ENCODE results near the gene KRTAP2-3. TPM values are rescaled to one million over a fixed set of nuclear protein-coding genes. Genes with fewer than 3 reads are reported as not detected.
"Not testable (repeated sequence)": the region's sequence is repeated elsewhere in the genome, so short reads cannot be mapped to it uniquely, and the experiment has no call there.

The KRTAP2-3 gene, protein sequence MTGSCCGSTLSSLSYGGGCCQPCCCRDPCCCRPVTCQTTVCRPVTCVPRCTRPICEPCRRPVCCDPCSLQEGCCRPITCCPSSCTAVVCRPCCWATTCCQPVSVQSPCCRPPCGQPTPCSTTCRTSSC
- total RNA-seq = not detected

DNA sequence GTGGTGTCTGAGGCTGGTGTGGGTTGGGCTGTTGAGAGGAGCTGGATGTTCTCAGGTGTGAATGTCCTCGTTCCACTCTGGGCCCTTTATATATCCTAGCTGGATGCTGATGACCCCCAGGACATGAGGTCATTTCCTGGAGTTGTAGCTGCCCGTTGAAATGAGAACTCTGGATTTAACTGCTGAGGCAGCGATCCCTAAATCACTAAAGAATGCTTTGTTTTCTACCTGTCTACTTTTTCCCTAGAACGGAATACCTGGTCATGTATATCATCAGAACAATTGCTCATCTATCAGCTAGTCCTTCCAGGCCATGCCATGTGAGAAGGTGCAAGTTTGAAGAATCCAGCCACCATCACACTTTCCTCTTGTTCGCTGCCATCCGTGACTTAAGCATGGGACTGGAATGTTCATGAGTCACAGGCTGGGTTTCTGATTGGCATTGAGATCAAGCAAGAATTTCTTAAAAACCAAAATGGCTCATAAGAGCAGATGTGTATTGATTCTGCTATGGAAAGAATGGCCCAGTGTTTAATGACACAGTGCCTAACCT is at the start of gene KRTAP2-3:
Gene KRTAP2-3, minus strand, starts transcription at position 63 of the 553 bp plus-strand sequence. CDS start 64 bp downstream, outside the sequence.
- FAIRE-seq = no peak
- no peak for DNase-seq (ENCODE audit: low spot score in 2 of 2)

DNA sequence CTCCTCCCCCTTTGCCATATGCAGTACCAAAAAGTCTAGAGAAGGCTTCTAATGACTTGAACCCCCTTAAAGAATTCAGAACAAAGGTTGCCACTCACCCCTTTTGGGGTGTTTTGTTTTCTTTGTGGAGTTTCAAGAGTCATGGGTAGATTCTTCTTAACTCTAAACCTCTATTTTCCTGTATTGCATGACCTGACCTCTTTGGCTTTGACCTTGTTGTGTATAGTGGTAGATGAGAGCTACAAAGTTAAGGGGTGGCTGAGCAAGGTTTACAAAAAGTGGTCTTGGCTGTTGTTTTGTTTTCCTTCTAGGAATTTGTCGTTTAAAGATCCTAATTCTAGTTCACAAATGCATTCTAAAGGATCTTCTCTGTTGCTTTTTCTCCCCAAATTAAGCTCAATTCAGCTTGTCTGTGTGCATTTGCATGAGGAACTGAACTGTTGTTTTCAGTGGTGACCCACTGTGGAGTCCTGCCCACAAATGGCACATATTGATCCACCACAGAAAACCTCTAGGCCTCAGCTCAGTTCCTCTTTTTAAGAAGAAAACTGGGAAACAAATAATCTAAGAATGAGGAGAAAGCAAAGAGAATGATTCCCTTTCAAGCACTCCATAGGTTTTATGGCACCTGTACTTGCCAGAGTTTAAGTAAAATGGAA is 48.9 kb upstream of the KRTAP2-3 start:
- not testable (repeated sequence) for FAIRE-seq; DNase-seq (ENCODE audit: low spot score in 2 of 2)

DNA sequence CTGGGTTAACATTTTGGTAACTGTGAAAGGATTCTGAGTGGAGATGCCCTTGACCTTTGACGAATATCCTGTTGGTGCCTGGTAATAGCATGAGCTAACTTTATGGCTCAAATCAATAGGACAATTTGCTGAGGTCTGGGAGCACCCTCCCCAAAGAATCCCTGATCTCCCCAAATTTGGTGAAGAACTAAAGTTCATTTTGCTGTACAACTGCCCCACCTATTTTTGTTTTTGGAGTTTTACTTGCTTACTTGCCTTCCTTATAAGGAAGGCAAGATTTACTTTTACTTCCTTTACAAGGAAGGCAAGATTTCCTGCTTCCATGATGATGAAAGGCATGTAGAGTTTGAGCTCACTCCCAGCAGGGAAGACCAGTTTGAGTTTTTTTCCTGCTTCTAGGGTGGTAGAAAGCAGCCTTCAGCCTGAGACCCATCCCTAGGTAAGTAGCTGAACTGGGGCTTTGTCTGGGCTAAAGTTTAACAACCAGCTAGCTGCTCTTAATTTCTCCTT is 48.1 kb upstream of the KRTAP2-3 start:
- DNase-seq (ENCODE audit: low spot score in 2 of 2) = no peak
- no peak for FAIRE-seq

DNA sequence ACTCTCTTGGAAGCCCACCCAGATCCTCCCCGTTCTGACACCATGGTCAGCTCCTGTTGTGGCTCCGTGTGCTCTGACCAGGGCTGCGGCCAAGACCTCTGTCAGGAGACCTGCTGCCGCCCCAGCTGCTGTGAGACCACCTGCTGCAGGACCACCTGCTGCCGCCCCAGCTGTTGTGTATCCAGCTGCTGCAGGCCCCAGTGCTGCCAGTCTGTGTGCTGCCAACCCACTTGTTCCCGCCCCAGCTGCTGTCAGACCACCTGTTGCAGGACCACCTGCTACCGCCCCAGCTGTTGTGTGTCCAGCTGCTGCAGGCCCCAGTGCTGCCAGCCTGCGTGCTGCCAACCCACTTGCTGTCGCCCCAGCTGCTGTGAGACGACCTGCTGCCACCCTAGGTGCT is 45.4 kb upstream of the KRTAP2-3 start, which contains the start of gene KRTAP4-9:
Gene KRTAP4-9, plus strand, starts transcription at position 43 of the 400 bp plus-strand sequence. Its CDS starts 0 bp downstream, at position 43.
- not testable (repeated sequence) for DNase-seq (ENCODE audit: low spot score in 2 of 2); FAIRE-seq

DNA sequence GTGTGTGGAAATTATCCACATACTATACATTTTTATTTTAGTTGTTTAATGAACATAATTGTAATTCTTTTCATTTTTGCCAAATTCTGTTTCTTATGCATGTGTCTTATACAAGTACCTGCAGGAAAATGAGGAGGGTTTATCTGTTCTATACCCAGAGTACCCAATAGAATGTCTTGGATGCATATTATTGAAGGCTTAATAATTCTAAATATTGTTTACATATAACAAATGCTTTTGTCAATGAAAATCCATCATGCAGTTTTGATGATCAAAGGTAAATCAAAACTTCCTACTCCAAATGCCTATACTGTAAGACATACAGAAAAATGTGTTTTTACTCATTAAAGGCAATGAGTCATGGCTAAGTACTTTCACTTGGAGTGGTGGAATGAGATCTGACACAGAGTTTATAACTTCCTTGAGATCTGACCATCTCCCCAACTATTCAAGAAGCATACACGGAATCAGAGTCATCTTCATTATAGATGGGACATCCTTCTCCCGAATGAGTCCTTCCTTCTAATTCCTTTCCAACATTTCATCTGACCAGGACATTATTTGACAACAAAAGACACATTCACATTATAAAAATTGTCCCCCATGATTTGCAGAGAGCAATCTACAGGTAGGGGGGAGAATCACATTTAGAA is 44.6 kb upstream of the KRTAP2-3 start:
- FAIRE-seq; DNase-seq (ENCODE audit: low spot score in 2 of 2): not testable (repeated sequence)

DNA sequence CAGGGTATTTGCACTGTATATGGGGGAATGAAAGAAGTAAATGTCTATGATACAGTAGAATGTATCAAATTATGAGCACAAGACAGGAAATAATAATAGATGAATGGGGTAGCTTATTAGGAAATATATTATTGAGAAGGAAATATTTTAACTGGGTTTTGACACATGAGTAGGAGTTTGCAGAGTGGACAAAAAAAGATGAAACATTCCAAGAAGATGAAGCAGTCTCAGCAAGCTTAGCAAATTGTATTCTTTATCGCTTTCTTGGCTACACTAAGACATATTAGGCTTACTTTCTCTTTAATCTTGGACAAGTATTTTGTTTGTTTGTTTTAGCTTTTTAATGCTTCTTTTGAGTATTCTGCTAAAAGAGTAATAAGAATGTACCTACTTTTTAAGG is 44.0 kb upstream of the KRTAP2-3 start:
- FAIRE-seq (no peak), DNase-seq (ENCODE audit: low spot score in 2 of 2) (no peak)

DNA sequence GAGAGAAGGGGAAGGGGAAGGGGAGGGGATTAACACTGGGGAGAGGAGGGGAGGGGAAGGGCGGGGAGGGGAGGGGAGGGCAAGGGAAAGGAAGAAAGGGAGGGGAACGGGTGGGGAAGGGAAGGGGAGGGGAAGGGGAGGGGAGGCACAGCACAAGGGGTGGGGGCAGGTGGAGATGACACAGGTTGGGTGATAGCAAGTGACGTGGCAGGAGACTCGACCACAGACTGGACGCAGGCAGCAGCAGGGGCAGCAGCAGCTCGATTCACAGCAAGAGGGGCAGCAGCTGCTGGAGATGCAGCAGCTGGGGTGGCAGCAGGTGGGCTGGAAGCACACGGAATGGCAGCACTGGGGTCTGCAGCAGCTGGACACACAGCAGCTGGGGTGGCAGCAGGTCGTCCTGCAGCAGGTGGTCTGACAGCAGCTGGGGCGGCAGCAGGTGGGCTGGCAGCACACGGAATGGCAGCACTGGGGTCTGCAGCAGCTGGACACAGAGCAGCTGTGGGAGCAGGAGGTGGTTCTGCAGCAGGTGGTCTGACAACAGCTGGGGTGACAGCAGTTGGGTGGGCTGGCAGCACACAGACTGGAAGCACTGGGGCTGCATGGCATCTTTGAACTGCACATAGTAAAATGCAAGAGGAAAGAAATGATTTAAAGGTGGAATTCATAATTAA is 41.8 kb upstream of the KRTAP2-3 start, which contains the start of gene KRTAP4-16:
Gene KRTAP4-16, minus strand, starts transcription at position 624 of the 674 bp plus-strand sequence. Its CDS starts 0 bp downstream, at position 624.
- DNase-seq (ENCODE audit: low spot score in 2 of 2) (no peak), FAIRE-seq (no peak)

DNA sequence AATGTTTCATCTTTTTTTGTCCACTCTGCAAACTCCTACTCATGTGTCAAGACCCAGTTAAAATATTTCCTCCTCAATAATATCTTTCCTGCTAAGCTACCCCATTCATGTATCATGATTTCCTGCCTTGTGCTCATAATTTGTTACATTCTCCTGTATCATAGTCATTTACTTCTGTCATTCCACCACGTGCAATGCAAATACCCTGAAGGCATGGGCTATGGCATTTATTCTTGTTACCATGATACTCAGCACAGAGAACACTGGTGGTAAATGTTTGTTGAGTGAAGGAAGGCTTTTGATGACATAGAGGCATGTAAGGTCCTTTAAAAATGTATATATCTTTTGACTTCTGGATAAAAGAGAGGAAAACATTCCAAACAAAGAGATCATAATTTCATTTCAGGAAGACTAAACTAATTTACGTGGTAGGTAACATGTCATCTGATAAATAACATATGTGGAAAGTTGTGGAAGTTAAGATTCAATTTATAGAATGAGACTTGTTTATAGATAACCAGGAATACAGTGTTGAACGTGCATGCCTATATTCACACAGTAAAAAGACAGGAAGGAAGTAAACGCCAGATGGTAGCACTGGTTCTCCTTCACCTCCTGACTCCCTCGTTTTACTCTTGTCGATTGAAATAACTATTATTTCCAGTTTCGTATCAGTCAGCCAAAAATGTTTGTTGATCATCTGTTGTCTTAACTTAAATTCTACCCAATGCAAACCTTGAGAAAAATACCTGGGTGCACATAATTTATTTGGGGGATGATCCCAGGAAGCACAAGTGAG is 40.0 kb upstream of the KRTAP2-3 start:
- not testable (repeated sequence) for FAIRE-seq; DNase-seq (ENCODE audit: low spot score in 2 of 2)

DNA sequence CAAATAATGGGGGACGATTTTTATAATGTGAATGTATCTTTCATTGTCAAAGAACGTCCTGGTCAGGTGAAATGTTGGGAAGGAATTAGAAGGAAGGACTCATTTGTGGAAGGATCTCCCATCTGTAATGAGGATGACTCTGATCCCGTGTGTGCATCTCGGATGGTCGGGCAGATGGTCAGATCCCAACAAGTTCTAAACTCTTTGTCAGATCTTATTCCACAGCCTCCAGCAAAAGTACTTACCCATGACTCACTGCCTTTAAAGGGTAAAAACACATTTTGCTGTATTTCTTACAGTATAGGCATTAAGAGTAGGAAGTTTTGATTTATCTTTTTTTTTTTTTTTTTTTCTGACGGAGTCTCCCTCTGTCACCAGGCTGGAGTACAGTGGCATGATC is 38.6 kb upstream of the KRTAP2-3 start:
- FAIRE-seq (no peak), DNase-seq (ENCODE audit: low spot score in 2 of 2) (no peak)

DNA sequence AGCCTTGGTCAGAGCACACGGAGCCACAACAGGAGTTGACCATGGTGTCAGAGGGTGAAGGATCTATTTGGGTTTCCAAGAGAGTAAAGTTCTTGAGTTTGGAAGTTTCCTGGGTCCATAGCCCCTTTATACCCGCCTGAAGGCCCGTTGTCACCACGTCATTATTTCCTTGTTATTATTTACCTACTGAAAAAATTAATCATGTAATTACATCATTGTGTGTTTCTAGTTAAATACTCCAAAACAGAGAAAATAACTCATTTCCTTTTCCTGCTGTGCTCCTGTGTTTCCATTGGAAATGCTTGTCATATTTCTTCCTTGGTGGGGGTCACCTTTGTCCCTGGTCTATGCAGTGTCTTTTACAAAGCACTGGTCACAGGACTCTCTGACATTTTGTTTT is 38.1 kb upstream of the KRTAP2-3 start, which contains the start of gene KRTAP4-8:
Gene KRTAP4-8, minus strand, starts transcription at position 101 of the 400 bp plus-strand sequence. Its CDS starts 58 bp downstream, at position 43.
- no peak for FAIRE-seq
- DNase-seq (ENCODE audit: low spot score in 2 of 2) = no peak

DNA sequence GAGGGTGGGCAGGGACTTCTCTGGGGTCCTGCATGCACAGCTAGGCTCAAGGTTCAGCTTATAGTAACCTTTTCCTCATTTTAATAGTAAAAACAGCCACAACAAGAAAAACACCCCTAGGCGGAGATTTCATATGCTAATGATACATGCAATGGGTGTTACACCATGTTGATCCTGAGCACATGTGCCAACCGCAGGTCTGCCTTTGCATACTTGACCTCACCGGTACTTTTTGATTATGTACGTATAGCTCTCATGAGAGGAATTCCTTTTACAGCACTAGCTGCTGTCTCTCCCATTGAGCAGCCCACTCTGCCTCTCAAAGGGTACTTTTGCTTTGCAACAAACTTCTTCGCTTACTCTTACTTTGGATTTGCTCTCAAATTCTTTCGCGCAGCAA is 36.1 kb upstream of the KRTAP2-3 start:
- DNase-seq (ENCODE audit: low spot score in 2 of 2) (no peak), FAIRE-seq (no peak)

DNA sequence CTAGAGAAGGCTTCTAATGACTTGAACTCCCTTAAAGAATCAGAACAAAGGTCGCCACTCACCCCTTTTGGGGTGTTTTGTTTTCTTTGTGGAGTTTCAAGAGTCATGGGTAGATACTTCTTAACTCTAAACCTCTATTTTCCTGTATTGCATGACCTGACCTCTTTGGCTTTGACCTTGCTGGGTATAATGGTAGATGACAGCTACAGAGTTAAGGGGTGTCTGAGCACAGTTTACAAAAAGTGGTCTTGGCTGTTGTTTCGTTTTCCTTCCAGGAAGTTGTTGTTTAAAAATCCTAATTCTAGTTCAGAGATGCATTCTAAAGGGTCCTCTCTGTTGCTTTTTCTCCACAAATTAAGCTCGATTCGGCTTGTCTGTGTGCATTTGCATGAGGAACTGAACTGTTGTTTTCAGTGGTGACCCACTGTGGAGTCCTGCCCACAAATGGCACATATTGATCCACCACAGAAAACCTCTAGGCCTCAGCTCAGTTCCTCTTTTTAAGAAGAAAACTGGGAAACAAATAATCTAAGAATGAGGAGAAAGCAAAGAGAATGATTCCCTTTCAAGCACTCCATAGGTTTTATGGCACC is 28.9 kb upstream of the KRTAP2-3 start:
- FAIRE-seq; DNase-seq (ENCODE audit: low spot score in 2 of 2): not testable (repeated sequence)

DNA sequence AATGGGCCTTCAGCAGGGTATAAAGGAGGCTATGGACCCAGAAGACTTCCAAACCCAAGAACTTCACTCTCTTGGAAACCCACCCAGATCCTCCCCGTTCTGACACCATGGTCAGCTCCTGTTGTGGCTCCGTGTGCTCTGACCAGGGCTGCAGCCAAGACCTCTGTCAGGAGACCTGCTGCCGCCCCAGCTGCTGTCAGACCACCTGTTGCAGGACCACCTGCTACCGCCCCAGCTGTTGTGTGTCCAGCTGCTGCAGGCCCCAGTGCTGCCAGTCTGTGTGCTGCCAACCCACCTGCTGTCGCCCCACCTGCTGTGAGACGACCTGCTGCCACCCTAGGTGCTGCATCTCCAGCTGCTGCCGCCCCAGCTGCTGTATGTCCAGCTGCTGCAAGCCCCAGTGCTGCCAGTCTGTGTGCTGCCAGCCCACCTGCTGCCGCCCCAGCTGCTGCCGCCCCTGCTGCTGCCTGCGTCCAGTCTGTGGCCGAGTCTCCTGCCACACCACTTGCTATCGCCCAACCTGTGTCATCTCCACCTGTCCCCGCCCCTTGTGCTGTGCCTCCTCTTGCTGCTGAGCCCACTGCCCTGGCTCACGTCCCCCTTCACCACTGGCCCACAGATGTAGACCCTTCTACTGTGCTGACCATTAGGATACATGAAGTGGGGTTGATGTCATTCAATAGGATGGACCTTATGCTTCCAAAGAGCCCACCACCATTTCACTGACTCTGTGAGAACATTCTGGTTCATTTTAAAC is 24.4 kb upstream of the KRTAP2-3 start, which contains the start of gene KRTAP4-7:
Gene KRTAP4-7, plus strand, starts transcription at position 51 of the 757 bp plus-strand sequence. Its CDS starts 57 bp downstream, at position 108.
- not testable (repeated sequence) for DNase-seq (ENCODE audit: low spot score in 2 of 2); FAIRE-seq

DNA sequence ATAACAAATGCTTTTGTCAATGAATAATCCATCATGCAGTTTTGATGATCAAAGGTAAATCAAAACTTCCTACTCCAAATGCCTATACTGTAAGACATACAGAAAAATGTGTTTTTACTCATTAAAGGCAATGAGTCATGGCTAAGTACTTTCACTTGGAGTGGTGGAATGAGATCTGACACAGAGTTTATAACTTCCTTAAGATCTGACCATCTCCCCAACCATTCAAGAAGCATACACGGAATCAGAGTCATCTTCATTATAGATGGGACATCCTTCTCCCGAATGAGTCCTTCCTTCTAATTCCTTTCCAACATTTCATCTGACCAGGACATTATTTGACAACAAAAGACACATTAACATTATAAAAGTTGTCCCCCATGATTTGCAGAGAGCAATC is 23.5 kb upstream of the KRTAP2-3 start:
- not testable (repeated sequence) for FAIRE-seq; DNase-seq (ENCODE audit: low spot score in 2 of 2)

DNA sequence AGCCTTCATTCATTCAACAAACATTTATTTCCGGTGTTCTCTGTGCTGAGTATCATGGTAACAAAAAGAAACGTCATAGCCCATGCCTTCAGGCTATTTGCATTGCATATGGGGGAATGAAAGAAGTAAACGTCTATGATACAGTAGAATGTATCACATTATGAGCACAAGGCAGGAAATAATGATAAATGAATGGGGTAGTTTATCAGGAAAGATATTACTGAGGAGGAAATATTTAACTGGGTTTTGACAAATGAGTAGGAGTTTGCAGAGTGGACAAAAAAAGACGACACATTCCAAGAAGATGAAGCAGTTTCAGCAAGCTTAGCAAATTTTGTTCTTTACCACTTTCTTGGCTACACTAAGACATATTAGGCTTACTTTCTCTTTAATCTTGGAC is 22.7 kb upstream of the KRTAP2-3 start:
- no peak for FAIRE-seq
- DNase-seq (ENCODE audit: low spot score in 2 of 2) = no peak

DNA sequence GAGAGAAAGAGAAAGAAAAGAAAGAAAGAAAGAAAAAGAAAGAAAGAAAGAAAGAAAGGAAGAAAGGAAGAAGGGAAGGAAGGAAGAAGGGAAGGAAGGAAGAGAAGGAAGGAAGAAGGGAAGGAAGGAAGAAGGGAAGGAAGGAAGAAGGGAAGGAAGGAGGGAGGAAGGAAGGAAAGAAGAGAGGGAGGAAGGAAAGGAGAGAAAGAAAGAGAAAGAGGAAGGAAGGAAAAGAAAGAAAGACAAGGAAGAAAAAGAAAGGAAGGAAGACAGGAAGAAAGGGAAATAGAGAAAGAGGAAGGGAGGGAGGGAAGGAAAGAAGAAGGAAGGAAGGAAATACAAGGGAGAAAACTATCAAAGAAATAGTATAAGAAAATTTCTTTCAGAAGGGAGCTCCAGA is 16.9 kb upstream of the KRTAP2-3 start:
- DNase-seq (ENCODE audit: low spot score in 2 of 2) (no peak), FAIRE-seq (no peak)

DNA sequence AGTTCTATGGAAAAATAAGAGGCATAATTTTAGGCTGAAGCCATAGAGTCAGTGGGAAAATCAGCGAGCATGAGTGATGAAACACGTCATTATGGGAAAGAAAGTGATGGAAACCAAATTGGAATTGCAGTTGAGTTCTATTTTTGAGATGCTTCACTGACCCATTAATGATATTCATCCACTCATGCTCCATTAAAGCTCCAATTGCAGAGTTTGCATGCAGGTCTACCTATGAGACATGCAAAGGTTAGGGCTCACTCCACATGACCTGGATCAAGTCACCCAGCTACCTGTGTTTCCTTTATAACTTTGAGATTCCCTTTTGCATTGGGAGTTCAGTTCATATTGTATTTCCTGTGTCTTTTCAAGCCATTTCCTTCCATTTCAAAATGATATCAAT is 13.8 kb upstream of the KRTAP2-3 start:
- DNase-seq (ENCODE audit: low spot score in 2 of 2) (no peak), FAIRE-seq (no peak)
